BE2C (cell line): Measurements from ENCODE around the gene RPL3.

Experiments used
- DNase-seq: peaks from one replicate; pipeline ENCODE4 v3.0.0-alpha.2; 2020
- H3K27me3 ChIP-seq: fragments of 250-450 bp; sonication (Bioruptor Pico); 2 replicates; pipeline ENCODE4 v1.5.1; 2020; ENCODE audit warnings: mild to moderate bottlenecking
- H3K36me3 ChIP-seq: fragments of 250-450 bp; sonication (Bioruptor Pico); 2 replicates; pipeline ENCODE4 v1.5.1; 2020; ENCODE audit warnings: mild to moderate bottlenecking
- H3K4me1 ChIP-seq: fragments of 250-450 bp; sonication (Bioruptor Pico); 2 replicates; pipeline ENCODE4 v1.5.1; 2020
- H3K4me3 ChIP-seq: 2 replicates; pipeline ENCODE4 v1.5.1; 2011; ENCODE audit warnings: low read depth, low read length
- H3K9me3 ChIP-seq: fragments of 250-450 bp; sonication (Bioruptor Pico); 2 replicates; pipeline ENCODE4 v1.5.1; 2020
- CTCF ChIP-seq: IDR thresholded peaks from 2 replicates; pipeline ENCODE4 v1.5.1; 2012; ENCODE audit warnings: mild to moderate bottlenecking, low read depth, low read length

RPL3 gene

DNA sequence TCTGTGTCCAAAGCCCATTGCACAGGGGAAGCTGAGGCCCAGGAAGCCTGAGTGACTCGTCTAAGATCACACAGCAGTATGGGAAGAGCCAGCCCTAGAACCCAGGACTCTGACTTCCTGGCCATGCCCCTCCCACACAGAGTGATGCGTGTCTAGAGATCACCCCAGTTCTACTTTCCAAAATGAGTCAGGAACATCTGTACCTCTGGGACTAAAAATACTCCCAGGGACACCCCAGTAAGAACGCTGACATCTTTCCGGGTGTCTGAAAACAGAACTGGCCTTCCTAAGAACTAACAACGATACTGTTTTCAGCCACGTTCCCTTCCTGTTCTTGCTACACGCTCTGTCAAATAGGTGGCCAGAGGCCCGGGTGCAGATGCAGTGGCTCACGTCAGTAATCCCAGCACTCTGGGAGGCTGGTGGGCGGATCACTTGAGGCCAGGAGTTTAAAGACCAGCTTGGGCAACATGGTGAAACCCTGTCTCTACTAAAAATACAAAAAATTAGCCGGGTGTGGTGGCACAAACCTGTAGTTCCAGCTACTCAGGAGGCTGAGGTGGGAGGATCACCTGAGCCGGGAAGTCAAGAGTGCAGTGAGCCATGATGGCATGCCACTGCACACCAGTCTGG, 52.9 kb downstream of the RPL3 start:
- no peak for DNase-seq
- Histone ChIP-seq H3K4me3 (no peak overlapping the region), H3K9me3 (no peaks in the 10 kb centered on the region), H3K36me3 (no peaks in the 10 kb centered on the region), H3K4me1 (no peaks in the 10 kb centered on the region), H3K27me3 (no peaks in the 10 kb centered on the region)
- TF ChIP-seq CTCF, result no peak

- no peaks in the 10 kb centered on the region for H3K4me1 ChIP-seq
- no peak for DNase-seq
- no peak for TF ChIP-seq CTCF
- H3K4me3 ChIP-seq, result no peak overlapping the region
- no peaks in the 10 kb centered on the region for H3K9me3 ChIP-seq
- no peaks in the 10 kb centered on the region for H3K36me3 ChIP-seq
- H3K27me3 ChIP-seq, result no peaks in the 10 kb centered on the region
Measured at GRCh38 chr22:39265143-39265886, 54.1 kb downstream of the RPL3 start.

DNA sequence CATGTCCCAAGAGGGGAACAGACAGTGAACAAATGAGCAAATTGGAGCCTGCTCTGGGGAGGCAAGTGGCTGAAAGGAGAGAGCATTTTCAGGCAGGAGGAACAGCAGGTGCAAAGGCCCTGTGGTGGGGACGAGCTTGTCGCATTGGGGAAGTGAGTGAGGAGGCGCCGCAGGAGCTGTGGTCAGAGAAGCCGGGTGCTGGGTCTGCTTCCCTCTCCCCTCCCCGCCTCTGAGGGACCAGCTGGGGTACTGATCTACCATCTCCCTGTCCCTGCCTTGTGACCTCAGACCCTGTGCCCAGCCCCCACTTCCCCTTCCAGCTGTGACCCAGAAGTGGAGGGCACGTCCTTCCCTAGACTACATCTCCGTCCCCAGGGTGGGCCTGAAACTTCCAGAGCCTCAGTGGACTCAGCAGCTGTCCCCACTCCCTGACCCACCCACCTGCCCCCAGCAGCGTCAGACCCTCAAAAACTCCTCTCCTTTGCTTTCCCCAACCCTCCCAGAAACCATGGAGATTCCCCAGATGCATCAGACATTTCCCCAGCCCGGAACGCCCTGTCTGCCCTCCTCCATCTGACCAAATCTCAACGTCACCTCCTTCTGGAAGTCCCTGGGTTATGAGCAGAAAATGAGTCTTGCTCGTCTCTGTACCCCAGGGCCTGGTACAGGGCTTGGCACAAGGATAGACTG, 54.9 kb downstream of the RPL3 start:
- no peak for DNase-seq
- Histone ChIP-seq H3K4me3 (no peak overlapping the region), H3K4me1 (no peaks in the 10 kb centered on the region), H3K27me3 (no peaks in the 10 kb centered on the region), H3K9me3 (no peaks in the 10 kb centered on the region), H3K36me3 (no peaks in the 10 kb centered on the region)
- no peak for TF ChIP-seq CTCF

GRCh38 chr22:39263626-39264348, 55.6 kb downstream of the RPL3 start:
- TF ChIP-seq CTCF, result no peak
- DNase-seq, result no peak
- H3K4me1 ChIP-seq, result no peaks in the 10 kb centered on the region
- H3K36me3 ChIP-seq, result no peaks in the 10 kb centered on the region
- H3K4me3 ChIP-seq, result no peak overlapping the region
- no peaks in the 10 kb centered on the region for H3K9me3 ChIP-seq
- H3K27me3 ChIP-seq, result no peaks in the 10 kb centered on the region
